GM19397 (cell line): ENCODE data around the gene NRIP3.

ENCODE experiments used
- ATAC-seq: cut with Tn5 transposase; IDR thresholded peaks from one replicate; pipeline ENCODE4 v1.9.1; 2021; ENCODE audit warnings: mild to moderate bottlenecking, moderate library complexity; ENCODE audit not compliant: unreplicated experiment

The NRIP3 gene

GRCh38 chr11:8933931-8934330 is 69.9 kb downstream of the NRIP3 start:
- no peak for ATAC-seq

GRCh38 chr11:8932564-8933180 is 71.1 kb downstream of the NRIP3 start, which contains the start of gene C11orf16:
Gene C11orf16 (minus strand): TSS chr11:8932947. CDS start chr11:8932308, 639 bp downstream.
- no peak for ATAC-seq
